ENCODE measurements around the gene ZNF697.

GRCh38 chr1:119593805-119594204 lies 54.3 kb downstream of the ZNF697 start:
- TF ChIP-seq POLR2A (IDR thresholded peaks at IDR 0.05) (no peak), CTCF (IDR thresholded peaks at IDR 0.05) (no peak)

All from esophagus squamous epithelium (tissue), 4 donors.